Aorta (tissue), 5 donors: Measurements from ENCODE around the gene PTPRD. TPM values are rescaled to one million over a fixed set of nuclear protein-coding genes. Genes with fewer than 3 reads are reported as not detected.

Experiments used
- ATAC-seq: fragments of 200-7000 bp; cut with Tn5 transposase; one replicate; pipeline ENCODE4 v1.9.1; 2022; ENCODE audit warnings: moderate library complexity; ENCODE audit not compliant: low FRiP score
- DNase-seq, 2 donors: peaks; one replicate each; pipeline ENCODE4 v3.0.0-alpha.2; 2020
- H3K27ac ChIP-seq, 2 donors: one replicate each; pipeline ENCODE4 v1.5.1; 2013; ENCODE audit warnings: low read length in 2 of 2, mild to moderate bottlenecking in 2 of 2, moderate library complexity in 2 of 2, control low read depth in 1 of 2, inconsistent platforms in 1 of 2, low read depth in 1 of 2
- H3K27me3 ChIP-seq, 2 donors: one replicate each; pipeline ENCODE4 v1.6.1; 2013; ENCODE audit warnings: control low read depth in 1 of 2, low read length in 1 of 2, mild to moderate bottlenecking in 1 of 2, moderate library complexity in 1 of 2; ENCODE audit not compliant: insufficient read depth in 2 of 2, control insufficient read depth in 1 of 2
- H3K36me3 ChIP-seq, 2 donors: one replicate each; pipeline ENCODE4 v1.6.1; 2013; ENCODE audit warnings: control low read depth in 1 of 2, low read length in 1 of 2, mild to moderate bottlenecking in 1 of 2; ENCODE audit not compliant: insufficient read depth in 2 of 2, control insufficient read depth in 1 of 2
- H3K4me1 ChIP-seq, 2 donors: one replicate each; pipeline ENCODE4 v1.6.1; 2013; ENCODE audit warnings: low read length in 2 of 2, control low read depth in 1 of 2, mild to moderate bottlenecking in 1 of 2, moderate library complexity in 1 of 2; ENCODE audit not compliant: insufficient read depth in 2 of 2, control insufficient read depth in 1 of 2
- H3K4me3 ChIP-seq, 2 donors: one replicate each; pipeline ENCODE4 v1.5.1; 2013; ENCODE audit warnings: low read length in 2 of 2, control low read depth in 1 of 2, mild to moderate bottlenecking in 1 of 2
- H3K9me3 ChIP-seq: one replicate; pipeline ENCODE4 v1.6.1; 2013; ENCODE audit warnings: mild to moderate bottlenecking, low read length; ENCODE audit not compliant: control insufficient read depth
- WGBS, 2 donors: extraction: QIAGEN DNeasy Blood & Tissue Kit; methylation state at CpG; one replicate each; pipeline ENCODE4 v1.1.7; 2013; 5-methylcytosine and 5-hydroxymethylcytosine counted together
- intact Hi-C, 2 donors: fragments of 100-400 bp; cut with DNase I; formaldehyde crosslinking; loops; one replicate each; pipeline versions ENCODE4 v1.14.2 to v1.15.0; 2022
- polyA plus RNA-seq, 2 donors: library from polyadenylated mRNA; stranded (reverse); fragments of 200-250 nt; gene quantifications; one replicate each; pipeline ENCODE4 v1.2.3, GENCODE V29; 2013
- total RNA-seq, 2 donors: library from RNA; stranded (reverse); fragmentation: NEBNext Ultra II Directional; extraction: Animal tissue kit (Norgen Biotek cat#: 25700); gene quantifications; one replicate each; pipeline ENCODE4 v1.2.1, GENCODE V29; 2021
- donor health status: healthy with polysubstance abuse.
- donor health status: Bipolar disorder and iron deficiency.
- donor health status: DM: no; HTN: no; CAD: no.
- donor health status: DM: no; HTN: no; CAD: no.
- donor health status: DM: yes; HTN: yes; CAD: no.

Gene PTPRD
- total and polyA plus RNA-seq, 4 donors, result 1.5 to 92.0 (median 29.4) TPM

GRCh38 chr9:9751996-9752395, 860.8 kb downstream of the PTPRD start:
- DNase-seq (no peak), ATAC-seq (no peak)
- Histone ChIP-seq H3K9me3 (no peaks in the 10 kb centered on the region), H3K4me3 (no peak overlapping the region), H3K27me3 (no peaks in the 10 kb centered on the region), H3K36me3 (no peaks in the 10 kb centered on the region), H3K27ac (no peak overlapping the region), H3K4me1 (peaks cover 1 to 3% of the 10 kb centered on the region in 2 donors)
- 83 to 86% methylated on average over 4 of the region's 4 CpGs for WGBS, 2 donors
- intact Hi-C loops, result loop anchor here in 1 of 2 donors (10.0 kb wide), 1 partner anchor 107 kb away; no protein-coding TSS in a partner anchor

DNA sequence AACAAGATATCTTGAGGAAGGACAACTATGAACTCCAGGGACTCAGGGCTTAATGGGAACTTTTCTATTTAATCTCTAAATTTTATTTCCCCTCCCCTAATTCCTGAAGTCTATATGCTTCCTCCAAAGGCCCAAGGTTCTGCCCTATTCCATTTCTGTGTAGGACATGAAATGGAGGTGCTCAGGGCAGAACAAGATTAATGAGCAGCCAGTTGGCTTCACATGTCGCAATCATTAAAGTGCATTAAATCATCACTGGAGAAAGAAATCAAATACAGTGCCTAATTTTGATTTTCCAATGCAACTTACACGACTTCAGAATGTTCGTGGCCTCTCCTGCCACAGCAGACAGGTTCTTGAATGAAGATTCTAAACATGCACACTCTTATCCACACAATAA, 862.1 kb downstream of the PTPRD start:
- Histone ChIP-seq H3K4me1 (peaks cover 1 to 3% of the 10 kb centered on the region in 2 donors), H3K9me3 (no peaks in the 10 kb centered on the region), H3K27ac (no peak overlapping the region), H3K4me3 (no peak overlapping the region), H3K36me3 (no peaks in the 10 kb centered on the region), H3K27me3 (no peaks in the 10 kb centered on the region)
- DNase-seq, result no peak
- intact Hi-C loops, result loop anchor here in 1 of 2 donors (10.0 kb wide), 1 partner anchor 106 kb away; no protein-coding TSS in a partner anchor
- no peak for ATAC-seq
- whole genome bisulfite sequencing, 2 donors, result 46 to 77% methylated on average over 3 of the region's 3 CpGs

DNA sequence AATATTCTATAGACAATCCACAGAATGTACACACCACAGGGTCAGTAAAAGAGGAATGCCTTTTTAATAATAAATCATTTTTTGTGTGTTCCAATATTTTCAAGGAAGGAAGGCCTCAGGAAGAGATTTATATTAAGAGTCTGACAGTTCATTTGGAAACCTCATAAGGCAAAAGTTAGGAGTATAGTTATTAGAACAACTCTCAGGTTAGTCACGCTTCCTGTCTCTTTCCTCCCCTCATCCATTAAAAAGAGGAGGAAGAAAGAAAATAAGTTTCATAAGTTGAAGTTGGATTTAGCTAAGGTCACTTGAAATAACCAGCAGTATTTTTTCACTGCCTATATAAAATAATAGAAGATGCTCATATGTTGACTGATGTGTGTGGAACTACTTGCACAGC, 863.2 kb downstream of the PTPRD start:
- peaks cover 1 to 3% of the 10 kb centered on the region in 2 donors for H3K4me1 ChIP-seq
- intact Hi-C loops, result no loop called here
- ATAC-seq (no peak), DNase-seq (no peak)
- H3K27me3 ChIP-seq, result no peaks in the 10 kb centered on the region
- no peak overlapping the region for H3K4me3 ChIP-seq
- no peaks in the 10 kb centered on the region for H3K36me3 ChIP-seq
- H3K27ac ChIP-seq, result no peak overlapping the region
- H3K9me3 ChIP-seq, result no peaks in the 10 kb centered on the region
- WGBS, 2 donors, result 99 to 100% methylated on average over 1 of the region's 1 CpG

- no peaks in the 10 kb centered on the region for H3K36me3 ChIP-seq
- DNase-seq (no peak), ATAC-seq (no peak)
- WGBS, 2 donors, result 57 to 69% methylated on average over 4 of the region's 4 CpGs
- no peaks in the 10 kb centered on the region for H3K9me3 ChIP-seq
- no peaks in the 10 kb centered on the region for H3K27me3 ChIP-seq
- intact Hi-C loops, result no loop called here
- H3K4me3 ChIP-seq, result no peak overlapping the region
- no peak overlapping the region for H3K27ac ChIP-seq
- H3K4me1 ChIP-seq, result peaks cover 0 to 3% of the 10 kb centered on the region in 2 donors
Observed at GRCh38 chr9:9747787-9748186, 865.0 kb downstream of the PTPRD start.

GRCh38 chr9:9746826-9747225, 866.0 kb downstream of the PTPRD start:
- DNase-seq, result no peak

GRCh38 chr9:9743822-9744221, 869.0 kb downstream of the PTPRD start:
- Histone ChIP-seq H3K27me3 (no peaks in the 10 kb centered on the region), H3K27ac (no peak overlapping the region), H3K36me3 (no peaks in the 10 kb centered on the region), H3K4me3 (no peak overlapping the region), H3K4me1 (no peaks in the 10 kb centered on the region), H3K9me3 (no peaks in the 10 kb centered on the region)
- no peak for ATAC-seq
- 85 to 86% methylated on average over 7 of the region's 7 CpGs for WGBS, 2 donors
- DNase-seq, result no peak
- intact Hi-C loops, result no loop called here

More at GRCh38 chr9:9746826-9747225, 866.0 kb downstream of the PTPRD start:
- Histone ChIP-seq H3K4me3 (no peak overlapping the region), H3K36me3 (no peaks in the 10 kb centered on the region), H3K27me3 (no peaks in the 10 kb centered on the region), H3K27ac (no peak overlapping the region), H3K9me3 (no peaks in the 10 kb centered on the region), H3K4me1 (no peaks in the 10 kb centered on the region)
- ATAC-seq, result no peak
- WGBS, 2 donors, result 79% methylated on average over 1 of the region's 1 CpG
- intact Hi-C loops, result no loop called here

DNA sequence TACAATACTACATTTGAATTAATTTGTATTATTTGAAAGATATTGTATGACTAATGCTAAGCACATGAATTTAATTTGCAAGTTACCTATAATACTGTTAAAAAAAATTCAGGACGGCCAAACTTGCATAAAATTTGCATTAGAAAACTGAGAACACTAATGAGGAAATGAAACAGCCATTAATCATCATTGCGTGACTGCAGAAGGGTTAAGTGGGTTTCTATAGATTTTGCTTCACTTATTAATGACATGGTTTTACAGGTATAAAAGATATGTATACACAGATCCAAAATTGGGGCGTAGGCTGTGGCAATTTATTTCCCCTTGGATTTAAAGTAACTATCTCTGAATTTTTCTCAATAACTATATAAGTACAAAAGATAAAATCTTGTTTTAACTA, 882.6 kb downstream of the PTPRD start:
- Histone ChIP-seq H3K36me3 (no peaks in the 10 kb centered on the region), H3K4me3 (no peak overlapping the region), H3K4me1 (no peaks in the 10 kb centered on the region), H3K27ac (no peak overlapping the region), H3K9me3 (no peaks in the 10 kb centered on the region), H3K27me3 (no peaks in the 10 kb centered on the region)
- WGBS, 2 donors, result 59 to 61% methylated on average over 3 of the region's 3 CpGs
- ATAC-seq (no peak), DNase-seq (no peak)
- intact Hi-C loops, result no loop called here

DNA sequence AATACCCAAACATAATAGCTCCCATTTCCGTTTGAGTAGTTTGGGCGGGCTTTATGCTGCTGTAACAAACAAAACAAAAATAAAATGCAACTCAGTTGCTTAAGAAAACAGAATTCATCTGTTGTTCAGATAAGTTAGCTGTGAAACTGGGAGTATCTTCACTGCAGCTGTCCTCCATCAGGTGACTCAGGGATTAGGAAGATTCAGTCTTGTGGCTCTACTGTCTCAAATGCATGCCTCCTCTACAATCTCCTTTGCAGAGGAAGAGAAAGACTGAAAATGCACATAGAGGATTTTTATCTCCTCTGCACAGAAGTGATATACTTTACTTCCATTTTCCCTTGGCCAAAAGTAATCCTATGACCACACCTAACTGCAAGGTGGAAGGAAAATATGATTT, 883.7 kb downstream of the PTPRD start:
- Histone ChIP-seq H3K9me3 (no peaks in the 10 kb centered on the region), H3K27ac (no peak overlapping the region), H3K4me1 (no peaks in the 10 kb centered on the region), H3K4me3 (no peak overlapping the region), H3K27me3 (no peaks in the 10 kb centered on the region), H3K36me3 (no peaks in the 10 kb centered on the region)
- DNase-seq (no peak), ATAC-seq (no peak)
- intact Hi-C loops, result no loop called here
- 87 to 96% methylated on average over 2 of the region's 2 CpGs for WGBS, 2 donors

- no peak overlapping the region for H3K4me3 ChIP-seq
- peaks cover 4% of the 10 kb centered on the region for H3K9me3 ChIP-seq
- peak; percentile 38 for ATAC-seq
- no peaks in the 10 kb centered on the region for H3K27me3 ChIP-seq
- WGBS, 2 donors, result 88 to 91% methylated on average over 16 of the region's 16 CpGs
- peak in 1 of 2 donors; percentile 25 for DNase-seq
- H3K36me3 ChIP-seq, result no peaks in the 10 kb centered on the region
- intact Hi-C loops, result no loop called here
- H3K4me1 ChIP-seq, result no peaks in the 10 kb centered on the region
- H3K27ac ChIP-seq, result no peak overlapping the region
Observed at GRCh38 chr9:9719373-9720112, 893.3 kb downstream of the PTPRD start.
